ENCODE results near the gene GALNT18. TPM values are rescaled to one million over a fixed set of nuclear protein-coding genes. Genes with fewer than 3 reads are reported as not detected.

The GALNT18 gene
- total and polyA plus RNA-seq, 9 donors, result 3.0 to 13.2 (median 7.7) TPM

DNA sequence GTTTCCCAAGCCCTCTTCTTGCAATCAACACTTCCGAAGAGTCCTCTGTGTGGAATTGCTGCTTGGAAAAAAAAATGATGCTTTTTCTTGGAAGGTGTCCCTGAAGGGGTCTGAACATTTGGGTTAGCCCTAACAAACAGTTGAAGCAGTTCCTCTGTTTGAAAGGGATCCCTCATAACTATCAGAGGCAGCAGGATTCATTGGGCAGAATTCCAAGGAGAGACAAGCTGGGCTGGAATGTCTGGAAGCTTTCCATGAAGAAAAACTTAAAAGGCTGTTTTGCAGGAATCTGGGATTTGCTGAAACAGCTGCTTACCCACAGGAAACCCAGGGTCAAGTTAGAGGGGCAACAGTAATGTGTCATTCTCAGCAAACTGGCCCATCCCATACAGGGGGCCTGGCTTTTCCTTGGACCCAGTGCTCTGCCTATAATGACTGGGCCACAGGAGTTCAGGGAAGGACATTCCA lies 271.9 kb downstream of the GALNT18 start:
- DNase-seq, result peak in 3 of 5 donors; percentile 22 to 44 (median 40)
- TF ChIP-seq POLR2A (IDR thresholded peaks at IDR 0.05) (no peak), EP300 (IDR thresholded peaks at IDR 0.05) (no peak)
- TF ChIP-seq, protein P1, sequence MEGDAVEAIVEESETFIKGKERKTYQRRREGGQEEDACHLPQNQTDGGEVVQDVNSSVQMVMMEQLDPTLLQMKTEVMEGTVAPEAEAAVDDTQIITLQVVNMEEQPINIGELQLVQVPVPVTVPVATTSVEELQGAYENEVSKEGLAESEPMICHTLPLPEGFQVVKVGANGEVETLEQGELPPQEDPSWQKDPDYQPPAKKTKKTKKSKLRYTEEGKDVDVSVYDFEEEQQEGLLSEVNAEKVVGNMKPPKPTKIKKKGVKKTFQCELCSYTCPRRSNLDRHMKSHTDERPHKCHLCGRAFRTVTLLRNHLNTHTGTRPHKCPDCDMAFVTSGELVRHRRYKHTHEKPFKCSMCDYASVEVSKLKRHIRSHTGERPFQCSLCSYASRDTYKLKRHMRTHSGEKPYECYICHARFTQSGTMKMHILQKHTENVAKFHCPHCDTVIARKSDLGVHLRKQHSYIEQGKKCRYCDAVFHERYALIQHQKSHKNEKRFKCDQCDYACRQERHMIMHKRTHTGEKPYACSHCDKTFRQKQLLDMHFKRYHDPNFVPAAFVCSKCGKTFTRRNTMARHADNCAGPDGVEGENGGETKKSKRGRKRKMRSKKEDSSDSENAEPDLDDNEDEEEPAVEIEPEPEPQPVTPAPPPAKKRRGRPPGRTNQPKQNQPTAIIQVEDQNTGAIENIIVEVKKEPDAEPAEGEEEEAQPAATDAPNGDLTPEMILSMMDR (IDR thresholded peaks at IDR 0.05), result no peak
- Histone ChIP-seq H3K36me3 (no peaks in the 10 kb centered on the region), H3K9me3 (no peaks in the 10 kb centered on the region), H3K27ac (no peak overlapping the region), H3K4me3 (no peak overlapping the region), H3K4me1 (ENCODE audit: insufficient read depth) (peaks cover 19% of the 10 kb centered on the region), H3K27me3 (no peaks in the 10 kb centered on the region)
- intact Hi-C loops (cut with DNase I), result no loop called here
- 3 to 9% (median 5%) methylated on average over 1 of the region's 1 CpG for WGBS, 3 donors

DNA sequence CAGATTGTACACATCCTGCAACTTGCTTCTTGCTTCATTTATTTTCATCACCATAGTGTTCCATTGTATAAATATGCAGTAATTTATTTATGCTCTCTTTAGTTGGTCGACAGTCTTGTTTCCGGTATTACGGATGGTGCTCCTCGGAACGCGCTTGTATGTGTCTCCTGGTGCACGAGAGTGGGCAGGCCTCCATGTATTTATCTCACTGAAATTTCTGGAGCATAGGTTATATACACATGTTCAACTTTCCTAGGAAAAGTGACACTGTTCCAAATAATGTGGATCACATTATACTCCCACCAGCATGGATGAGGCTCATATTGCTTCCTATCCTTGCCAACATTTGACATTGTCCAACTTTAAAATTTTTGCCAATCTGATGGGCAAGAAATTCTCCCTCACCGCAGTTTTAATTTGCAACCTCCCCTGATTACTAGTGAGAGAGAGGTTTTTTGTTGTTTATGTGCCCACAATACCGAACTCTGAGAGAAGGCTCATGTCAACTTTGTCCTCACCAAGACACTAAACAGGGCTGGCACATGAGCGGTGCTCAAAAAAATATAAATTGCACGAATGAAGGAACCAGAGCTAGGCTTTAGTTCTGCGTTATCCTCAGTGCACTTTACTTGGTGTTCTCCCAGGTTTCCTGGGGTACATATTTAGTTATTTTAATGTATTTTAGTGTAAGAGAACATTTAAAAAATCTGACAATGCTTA lies 272.5 kb downstream of the GALNT18 start:
- H3K4me3 ChIP-seq, result no peak overlapping the region
- WGBS, 3 donors, result 7 to 18% (median 16%) methylated on average over 12 of the region's 12 CpGs
- intact Hi-C loops (cut with DNase I), result no loop called here
- TF ChIP-seq, protein P1 (IDR thresholded peaks at IDR 0.05), result no peak
- TF ChIP-seq POLR2A (IDR thresholded peaks at IDR 0.05) (no peak), EP300 (IDR thresholded peaks at IDR 0.05) (no peak)
- H3K9me3 ChIP-seq, result no peaks in the 10 kb centered on the region
- peaks cover 19% of the 10 kb centered on the region for H3K4me1 ChIP-seq (ENCODE audit: insufficient read depth)
- no peaks in the 10 kb centered on the region for H3K27me3 ChIP-seq
- no peak overlapping the region for H3K27ac ChIP-seq
- no peak for DNase-seq
- no peaks in the 10 kb centered on the region for H3K36me3 ChIP-seq

DNA sequence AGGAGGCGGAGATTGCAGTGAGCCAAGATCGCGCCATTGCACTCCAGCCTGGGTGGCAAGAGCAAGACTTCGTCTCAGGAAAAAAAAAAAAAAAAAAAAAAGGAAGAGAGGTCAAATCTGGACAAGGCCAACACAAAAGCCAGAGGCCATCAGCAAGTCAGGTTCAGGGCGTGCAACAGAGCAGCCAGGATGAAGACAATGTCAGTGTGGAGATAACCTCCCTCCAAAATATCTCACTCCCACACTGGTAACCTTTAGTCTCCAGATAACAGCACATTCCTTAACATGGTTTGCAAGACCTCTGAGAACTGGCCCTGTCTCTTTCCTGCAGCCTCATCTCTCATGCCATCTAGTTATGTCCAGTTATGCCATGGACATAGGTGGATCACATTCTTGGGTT lies 273.5 kb downstream of the GALNT18 start:
- no peaks in the 10 kb centered on the region for H3K9me3 ChIP-seq
- no peaks in the 10 kb centered on the region for H3K36me3 ChIP-seq
- no peak for TF ChIP-seq EP300 (IDR thresholded peaks at IDR 0.05)
- TF ChIP-seq POLR2A (IDR thresholded peaks at IDR 0.05), result no peak
- TF ChIP-seq, protein P1 (IDR thresholded peaks at IDR 0.05), result no peak
- no peak overlapping the region for H3K27ac ChIP-seq
- intact Hi-C loops (cut with DNase I), result no loop called here
- no peaks in the 10 kb centered on the region for H3K27me3 ChIP-seq
- H3K4me1 ChIP-seq (ENCODE audit: insufficient read depth), result peaks cover 19% of the 10 kb centered on the region
- 67 to 73% (median 70%) methylated on average over 5 of the region's 5 CpGs for WGBS, 3 donors
- H3K4me3 ChIP-seq, result no peak overlapping the region
- no peak for DNase-seq

DNA sequence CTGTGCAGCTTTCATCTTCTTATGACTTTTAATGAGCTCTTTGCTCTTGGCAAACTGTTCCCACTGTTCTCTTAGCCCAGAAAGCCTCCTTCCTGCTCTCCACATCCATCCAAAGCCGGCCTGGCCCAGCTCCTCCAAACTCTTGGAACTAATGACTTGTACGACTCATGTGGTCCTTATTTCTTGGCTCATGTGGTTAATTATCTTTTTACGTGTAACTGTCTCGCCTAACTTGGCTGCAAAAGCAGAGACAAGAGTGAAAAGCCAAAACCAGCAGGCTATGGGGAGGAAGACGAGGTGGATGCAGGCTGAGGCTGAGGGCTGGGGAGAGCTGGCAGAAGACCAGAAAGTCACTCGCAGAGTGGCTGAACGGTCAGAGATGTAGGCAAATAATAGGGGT lies 274.2 kb downstream of the GALNT18 start:
- peak in 2 of 5 donors; percentile 22 to 59 for DNase-seq
- Histone ChIP-seq H3K27ac (no peak overlapping the region), H3K36me3 (no peaks in the 10 kb centered on the region), H3K9me3 (no peaks in the 10 kb centered on the region), H3K4me1 (ENCODE audit: insufficient read depth) (peaks cover 19% of the 10 kb centered on the region), H3K27me3 (no peaks in the 10 kb centered on the region), H3K4me3 (no peak overlapping the region)
- TF ChIP-seq EP300 (IDR thresholded peaks at IDR 0.05), result no peak
- TF ChIP-seq, protein P1 (IDR thresholded peaks at IDR 0.05), result no peak
- no peak for TF ChIP-seq POLR2A (IDR thresholded peaks at IDR 0.05)
- WGBS, 3 donors, result 11 to 22% (median 18%) methylated on average over 7 of the region's 7 CpGs
- intact Hi-C loops (cut with DNase I), result no loop called here

Measured in ovary (tissue), 9 donors.